Transverse colon (tissue), 4 donors: ENCODE results near the gene NFKBIE. TPM values are rescaled to one million over a fixed set of nuclear protein-coding genes. Genes with fewer than 3 reads are reported as not detected.
A peak's percentile ranks its signal among the peaks of the same experiment; 100 is the strongest.

Source experiments
- DNase-seq: peaks from one replicate; pipeline ENCODE4 v3.0.0-alpha.2; 2019
- H3K27ac ChIP-seq, 4 donors: fragments of 200-600 bp; sonication (generic); 2 replicates each; pipeline ENCODE4 v1.5.1; 2016 to 2018; ENCODE audit warnings: inconsistent platforms in 4 of 4
- H3K27me3 ChIP-seq: fragments of 200-600 bp; sonication (generic); 2 replicates; pipeline ENCODE4 v1.5.1; 2017; ENCODE audit warnings: inconsistent platforms
- H3K36me3 ChIP-seq, 4 donors: fragments of 200-600 bp; sonication (generic); 2 replicates each; pipeline ENCODE4 v1.5.1; 2017 to 2019; ENCODE audit warnings: inconsistent platforms in 4 of 4
- H3K4me1 ChIP-seq, 4 donors: fragments of 200-600 bp; sonication (generic); 2 replicates each; pipeline ENCODE4 v1.5.1; 2017 to 2020; ENCODE audit warnings: inconsistent platforms in 4 of 4
- H3K4me3 ChIP-seq, 4 donors: fragments of 200-600 bp; sonication (generic); 1 replicate in 1 of 4; 2 replicates in 3 of 4; pipeline versions ENCODE4 v1.5.1 to v1.6.1; 2017 to 2019; ENCODE audit warnings: inconsistent platforms in 4 of 4
- H3K9me3 ChIP-seq, 2 donors: fragments of 200-600 bp; sonication (generic); 2 replicates each; pipeline ENCODE4 v1.5.1; 2017 to 2019; ENCODE audit warnings: inconsistent platforms in 2 of 2
- CTCF ChIP-seq, 5 experiments: fragments of 200-600 bp in 3 of 5; fragments of 450-650 bp in 2 of 5; sonication (generic) in 3 of 5; IDR thresholded peaks; 1 replicate in 2 of 5; 2 replicates in 3 of 5; pipeline ENCODE4 v1.5.1; 2016 to 2017; ENCODE audit warnings: antibody characterized with exemption in 5 of 5, inconsistent platforms in 3 of 5, mild to moderate bottlenecking in 2 of 5, moderate library complexity in 1 of 5
- EP300 ChIP-seq: sonication (generic); formaldehyde crosslinking; IDR thresholded peaks from one replicate; pipeline ENCODE4 v1.6.1; 2017; ENCODE audit warnings: antibody characterized with exemption, low read depth
- POLR2A ChIP-seq: fragments of 450-650 bp; IDR thresholded peaks from one replicate; pipeline ENCODE4 v1.6.1; 2016; ENCODE audit warnings: antibody characterized with exemption, mild to moderate bottlenecking, moderate library complexity
- POLR2AphosphoS5 ChIP-seq, 3 donors: sonication (generic); formaldehyde crosslinking; IDR thresholded peaks; one replicate each; pipeline ENCODE4 v1.6.1; 2016; ENCODE audit warnings: antibody characterized with exemption in 3 of 3
- WGBS, 2 donors: methylation state at CpG; one replicate each; pipeline ENCODE4 v1.1.5; 2018; ENCODE audit warnings: low coverage in 1 of 2; 5-methylcytosine and 5-hydroxymethylcytosine counted together
- in situ Hi-C, 4 donors: fragments of 200-750 bp; cut with MboI; loops; one replicate each; pipeline versions ENCODE4 v1.15.0 to v1.15.1; 2017; ENCODE audit warnings: low sequenced_read_pairs in 3 of 4, low pct_ligation_motif_present in 1 of 4, low pct_unique_long_range_greater_than_20kb in 1 of 4
- intact Hi-C: fragments of 100-400 bp; cut with DNase I; formaldehyde crosslinking; loops from one replicate; pipeline ENCODE4 v1.15.1; 2023; ENCODE audit warnings: low total_unique reads
- total RNA-seq, 4 donors: library from RNA; depleted of rRNA; stranded (reverse); fragments of >200 nt; gene quantifications; one replicate each; pipeline ENCODE4 v1.1.0, GENCODE V29; 2016

The NFKBIE gene
- total RNA-seq, 4 donors from 2014 or later, result 2.6 to 67.3 (median 19.0) TPM

DNA sequence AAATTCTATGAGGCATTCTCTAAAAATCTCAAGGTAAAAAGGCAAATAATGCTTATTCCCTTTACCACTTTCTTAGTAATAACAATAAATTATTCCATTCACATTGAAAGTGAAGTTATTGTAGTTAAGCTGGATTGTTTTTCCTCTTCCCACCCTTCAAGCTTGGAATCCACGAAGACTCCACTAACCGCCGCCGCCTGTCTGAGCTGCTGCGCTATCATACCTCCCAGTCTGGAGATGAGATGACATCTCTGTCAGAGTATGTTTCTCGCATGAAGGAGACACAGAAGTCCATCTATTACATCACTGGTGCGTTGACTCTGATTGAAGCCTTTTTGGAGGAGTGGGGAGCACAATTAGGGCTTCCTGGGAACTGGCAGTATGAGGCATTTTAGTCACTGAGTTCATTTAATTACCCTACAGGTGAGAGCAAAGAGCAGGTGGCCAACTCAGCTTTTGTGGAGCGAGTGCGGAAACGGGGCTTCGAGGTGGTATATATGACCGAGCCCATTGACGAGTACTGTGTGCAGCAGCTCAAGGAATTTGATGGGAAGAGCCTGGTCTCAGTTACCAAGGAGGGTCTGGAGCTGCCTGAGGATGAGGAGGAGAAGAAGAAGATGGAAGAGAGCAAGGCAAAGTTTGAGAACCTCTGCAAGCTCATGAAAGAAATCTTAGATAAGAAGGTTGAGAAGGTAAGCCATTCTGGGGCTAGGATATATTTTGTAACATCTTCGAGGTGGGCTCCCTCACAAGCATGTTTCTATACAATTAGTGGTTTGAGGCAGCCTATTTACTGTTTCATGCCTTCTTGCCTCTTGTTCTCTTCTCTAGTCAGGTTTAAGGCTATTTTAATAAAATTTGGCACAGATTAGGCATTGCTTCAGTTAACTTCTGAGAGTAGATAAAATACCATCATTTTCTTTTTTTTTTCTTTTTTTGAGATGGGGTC lies 13.5 kb downstream of the NFKBIE start:
- no peaks in the 10 kb centered on the region for H3K27me3 ChIP-seq
- no peak for TF ChIP-seq EP300
- in situ Hi-C loops (no loop called here), intact Hi-C loops (no loop called here)
- H3K4me1 ChIP-seq, result peaks cover 11 to 35% (median 25%) of the 10 kb centered on the region in 4 donors
- peaks cover 0 to 61% (median 28%) of the 10 kb centered on the region in 4 donors for H3K36me3 ChIP-seq
- no peak overlapping the region for H3K27ac ChIP-seq
- WGBS, 2 donors, result 83 to 88% methylated on average over 7 to 14 of the region's 14 CpGs
- no peaks in the 10 kb centered on the region for H3K9me3 ChIP-seq
- H3K4me3 ChIP-seq, result no peak overlapping the region
- no peak for DNase-seq

DNA sequence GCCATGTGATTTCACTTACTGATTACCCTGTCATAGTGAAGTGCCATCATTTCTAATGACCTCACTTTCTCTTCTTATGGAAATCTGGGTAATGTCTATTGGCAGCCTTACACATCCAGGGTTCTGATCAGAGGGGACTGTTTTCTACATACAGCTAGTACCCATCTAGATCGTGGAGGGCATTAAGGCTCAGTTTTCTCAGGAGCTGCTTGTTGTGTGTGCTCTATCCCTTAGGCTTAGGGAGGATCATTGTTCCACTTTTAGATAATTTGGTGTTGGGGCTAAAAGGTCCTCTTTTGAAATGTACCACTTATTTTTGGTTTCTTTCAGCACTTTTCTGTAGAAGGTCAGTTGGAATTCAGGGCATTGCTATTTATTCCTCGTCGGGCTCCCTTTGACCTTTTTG lies 14.6 kb downstream of the NFKBIE start:
- no peak for DNase-seq
- 42 to 73% methylated on average over 1 to 3 of the region's 3 CpGs for WGBS, 2 donors
- intact Hi-C loops, result no loop called here
- no peaks in the 10 kb centered on the region for H3K27me3 ChIP-seq
- no peak overlapping the region for H3K4me3 ChIP-seq
- H3K36me3 ChIP-seq, result peaks cover 0 to 61% (median 28%) of the 10 kb centered on the region in 4 donors
- in situ Hi-C loops, result no loop called here
- no peak overlapping the region for H3K27ac ChIP-seq
- H3K9me3 ChIP-seq, result no peaks in the 10 kb centered on the region
- no peak for TF ChIP-seq POLR2A
- TF ChIP-seq POLR2AphosphoS5 (IDR thresholded peaks at IDR 0.05), result no peak
- TF ChIP-seq EP300, result no peak
- TF ChIP-seq CTCF (IDR thresholded peaks at IDR 0.05), result no peak
- H3K4me1 ChIP-seq, result peaks cover 4 to 27% (median 17%) of the 10 kb centered on the region in 4 donors

DNA sequence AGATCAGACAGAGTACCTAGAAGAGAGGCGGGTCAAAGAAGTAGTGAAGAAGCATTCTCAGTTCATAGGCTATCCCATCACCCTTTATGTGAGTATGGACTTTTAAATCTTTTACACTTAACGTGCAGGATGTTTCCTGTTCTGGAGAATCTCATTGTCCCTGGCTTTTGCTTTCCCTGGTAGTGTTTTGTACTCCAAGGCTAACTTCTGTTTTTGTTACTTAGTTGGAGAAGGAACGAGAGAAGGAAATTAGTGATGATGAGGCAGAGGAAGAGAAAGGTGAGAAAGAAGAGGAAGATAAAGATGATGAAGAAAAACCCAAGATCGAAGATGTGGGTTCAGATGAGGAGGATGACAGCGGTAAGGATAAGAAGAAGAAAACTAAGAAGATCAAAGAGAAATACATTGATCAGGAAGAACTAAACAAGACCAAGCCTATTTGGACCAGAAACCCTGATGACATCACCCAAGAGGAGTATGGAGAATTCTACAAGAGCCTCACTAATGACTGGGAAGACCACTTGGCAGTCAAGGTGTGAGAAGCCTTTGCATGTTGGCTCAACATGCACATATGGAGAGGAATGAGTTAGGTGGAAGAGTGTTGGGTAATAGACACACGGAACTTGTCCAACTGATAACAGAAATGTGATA lies 15.2 kb downstream of the NFKBIE start:
- H3K9me3 ChIP-seq, result no peaks in the 10 kb centered on the region
- peaks cover 0 to 61% (median 28%) of the 10 kb centered on the region in 4 donors for H3K36me3 ChIP-seq
- no peaks in the 10 kb centered on the region for H3K27me3 ChIP-seq
- H3K4me1 ChIP-seq, result peaks cover 4 to 28% (median 17%) of the 10 kb centered on the region in 4 donors
- H3K4me3 ChIP-seq, result no peak overlapping the region
- no peak for DNase-seq
- TF ChIP-seq POLR2A (no peak), POLR2AphosphoS5 (IDR thresholded peaks at IDR 0.05) (no peak), CTCF (IDR thresholded peaks at IDR 0.05) (no peak), EP300 (no peak)
- in situ Hi-C loops (no loop called here), intact Hi-C loops (no loop called here)
- WGBS, 2 donors, result 67 to 68% methylated on average over 6 of the region's 6 CpGs
- H3K27ac ChIP-seq, result no peak overlapping the region

- Histone ChIP-seq H3K9me3 (no peaks in the 10 kb centered on the region), H3K36me3 (peaks cover 0 to 54% (median 23%) of the 10 kb centered on the region in 4 donors), H3K4me1 (peaks cover 4 to 28% (median 16%) of the 10 kb centered on the region in 4 donors), H3K27me3 (no peaks in the 10 kb centered on the region), H3K27ac (peak overlapping the region in 2 of 4 donors; percentile 93 to 94), H3K4me3 (peak overlapping the region in 1 of 4 donors; percentile 98)
- intact Hi-C loops, result no loop called here
- DNase-seq, result no peak
- in situ Hi-C loops, result no loop called here
- 49 to 76% methylated on average over 4 to 9 of the region's 9 CpGs for WGBS, 2 donors
- TF ChIP-seq EP300, result no peak
- no peak for TF ChIP-seq POLR2AphosphoS5 (IDR thresholded peaks at IDR 0.05)
Observed at GRCh38 chr6:44249082-44249748, 16.1 kb downstream of the NFKBIE start.
